GM12878 (cell line): ENCODE measurements around the gene CCDC8. TPM values are rescaled to one million over a fixed set of nuclear protein-coding genes. Genes with fewer than 3 reads are reported as not detected.
A peak's percentile ranks its signal among the peaks of the same experiment; 100 is the strongest.

ENCODE experiments used
- ATAC-seq: fragments of 200-7000 bp; cut with Tn5 transposase; 3 replicates; pipeline ENCODE4 v1.9.1; 2020; ENCODE audit warnings: mild to moderate bottlenecking, moderate library complexity
- Bru-seq: library from RNA; stranded (reverse); fragments of 400-500 nt; gene quantifications from one replicate; lab custom pipeline; 2021; lab: Mats Ljungman, UMichigan
- BruChase-seq, 2 experiments: library from RNA; stranded (reverse); fragments of 400-500 nt; gene quantifications; one replicate each; lab custom pipeline; 2021; lab: Mats Ljungman, UMichigan
- BruUV-seq: library from RNA; stranded (reverse); fragments of 400-500 nt; replicated peaks from 2 replicates; lab custom pipeline; 2021; lab: Mats Ljungman, UMichigan
- CTCF ChIA-PET: fragments of 300-600 bp; sonication (Branson Sonifier 250); formaldehyde crosslinking; extraction: SDS; loops from one replicate; lab custom pipeline; 2021; ENCODE audit warnings: inconsistent platforms; lab: Yijun Ruan, JAX
- POLR2A ChIA-PET: fragments of 350-600 bp; formaldehyde crosslinking; extraction: SDS; loops from one replicate; lab custom pipeline; 2021; ENCODE audit warnings: inconsistent platforms; lab: Charles Lee
- RAD21 ChIA-PET: fragments of 300-600 bp; sonication (Branson Sonifier 250); formaldehyde crosslinking; loops from one replicate; lab custom pipeline; 2023; ENCODE audit warnings: antibody characterized with exemption; ENCODE audit not compliant: unreplicated experiment; lab: Charles Lee
- SMC1A ChIA-PET: fragments of 300-600 bp; sonication (Branson Sonifier 250); formaldehyde crosslinking; loops from one replicate; lab custom pipeline; 2023; ENCODE audit not compliant: unreplicated experiment, uncharacterized antibody; lab: Charles Lee
- DNase-seq: peaks from one replicate; pipeline ENCODE4 v3.0.0-alpha.2; 2011; ENCODE audit warnings: low read depth, low spot score
- FAIRE-seq: peaks from 3 replicates; lab custom pipeline; 2011; peaks lifted over from hg19 to GRCh38; lab: Jason Lieb, UNC
- H2AFZ ChIP-seq: 2 replicates; pipeline ENCODE4 v1.6.0; 2011; ENCODE audit warnings: low read depth, low read length, control low read depth; ENCODE audit not compliant: control insufficient read depth
- H3K27ac ChIP-seq: 2 replicates; pipeline ENCODE4 v1.5.1; 2011; ENCODE audit warnings: control low read depth; ENCODE audit not compliant: control insufficient read depth, insufficient read depth
- H3K27me3 ChIP-seq, 2 experiments: replicated peaks in 1 of 2; 2 replicates each; pipeline versions ENCODE4 v1.6.0 to v1.6.1; 2011; ENCODE audit warnings: low read length in 1 of 2; ENCODE audit not compliant: control insufficient read depth in 2 of 2, insufficient read depth in 2 of 2
- H3K36me3 ChIP-seq, 2 experiments: 2 replicates each; pipeline ENCODE4 v1.5.1; 2011; ENCODE audit warnings: low read length in 1 of 2; ENCODE audit not compliant: control insufficient read depth in 2 of 2, insufficient read depth in 2 of 2
- H3K4me1 ChIP-seq: 2 replicates; pipeline ENCODE4 v1.6.1; 2011; ENCODE audit warnings: mild to moderate bottlenecking, low read length, moderate library complexity, mixed read lengths; ENCODE audit not compliant: control insufficient read depth, insufficient read depth
- H3K4me2 ChIP-seq: 2 replicates; pipeline ENCODE4 v1.6.0; 2011; ENCODE audit warnings: control low read depth; ENCODE audit not compliant: control insufficient read depth, insufficient read depth
- H3K4me3 ChIP-seq: fragments of 200-600 bp; sonication (generic); 2 replicates; pipeline ENCODE4 v1.5.1; 2016
- H3K79me2 ChIP-seq: 2 replicates; pipeline ENCODE4 v1.6.0; 2011; ENCODE audit warnings: low read length; ENCODE audit not compliant: control insufficient read depth, insufficient read depth
- H3K9ac ChIP-seq: 2 replicates; pipeline ENCODE4 v1.8.0; 2011; ENCODE audit warnings: low read length, control low read depth, mixed read lengths; ENCODE audit not compliant: control insufficient read depth, insufficient read depth
- H3K9me3 ChIP-seq: replicated peaks from 3 replicates; pipeline ENCODE4 v1.5.1; 2011; ENCODE audit warnings: mild to moderate bottlenecking, low read length; ENCODE audit not compliant: control insufficient read depth, insufficient read depth
- H4K20me1 ChIP-seq: 2 replicates; pipeline ENCODE4 v1.6.0; 2011; ENCODE audit not compliant: control insufficient read depth, insufficient read depth
- NFYB ChIP-seq: IDR thresholded peaks from 2 replicates; pipeline ENCODE4 v1.6.1; 2011; ENCODE audit warnings: low read depth, mild to moderate bottlenecking, low read length, improper control_type of control experiment, moderate library complexity; ENCODE audit not compliant: insufficient read depth
- PBX3 ChIP-seq: IDR thresholded peaks from 2 replicates; pipeline ENCODE4 v1.6.1; 2011; ENCODE audit warnings: mild to moderate bottlenecking, low read depth, low read length, moderate library complexity; ENCODE audit not compliant: insufficient replicate concordance
- WGBS: methylation state at CpG from one replicate; pipeline ENCODE4 v1.1.6; 2016; ENCODE audit warnings: low lambda C conversion rate; ENCODE audit not compliant: insufficient replicate concordance, insufficient coverage; ENCODE audit errors: missing lambda C conversion rate; 5-methylcytosine and 5-hydroxymethylcytosine counted together
- in situ Hi-C: fragments of 300-500 bp; cut with MboI; formaldehyde crosslinking; loops from 9 replicates; pipeline ENCODE4 v1.14.3; 2018; ENCODE audit warnings: mixed read lengths
- intact Hi-C: fragments of 100-400 bp; cut with micrococcal nuclease; formaldehyde crosslinking; loops from one replicate; pipeline ENCODE4 v1.14.2; 2022; ENCODE audit not compliant: unreplicated experiment
- long read RNA-seq, 2 experiments: library from polyadenylated mRNA; unstranded; transcript quantifications; one replicate each; pipeline ENCODE4 v2.0.0, GENCODE V29; 2019 to 2020
- polyA minus RNA-seq, 3 experiments: library from RNA; depleted of rRNA, polyadenylated mRNA; stranded (reverse); fragments of >200 nt; gene quantifications; 2 replicates each; pipeline ENCODE4 v1.2.3, GENCODE V29; 2011
- polyA plus RNA-seq, 11 experiments: library from polyadenylated mRNA; depleted of rRNA in 4 of 11; unstranded in 6 of 11; stranded (reverse) in 5 of 11; fragments of >200 nt; fragmentation: Nextera tagmentation in 4 of 11; fragmentation: Illumina TruSeq in 1 of 11; extraction: Ambion mirVana in 4 of 11; extraction: Trizol in 1 of 11; gene quantifications; 1 replicate in 1 of 11; 2 replicates in 10 of 11; pipeline versions ENCODE4 v1.2.1 to v1.2.3, GENCODE V29; 2011 to 2016; ENCODE audit warnings: inconsistent platforms in 2 of 11, missing spikeins in 2 of 11, low read depth in 1 of 11
- total RNA-seq, 4 experiments: library from RNA; depleted of rRNA in 3 of 4; stranded (reverse); fragments of >200 nt in 3 of 4; fragmentation: Illumina TruSeq in 1 of 4; extraction: Trizol in 1 of 4; gene quantifications; 2 replicates each; pipeline versions ENCODE4 v1.2.1 to v1.2.3, GENCODE V29; 2013 to 2021

Gene CCDC8
- total RNA-seq (2013; cell fraction: nucleolus; rRNA removed), result not detected in 2 replicates
- total RNA-seq (2014; rRNA removed), result under 0.01 and 0.05 TPM in 2 replicates
- total RNA-seq (2014; rRNA removed; fragmentation: Illumina TruSeq; extraction: Trizol), result not detected in 2 replicates
- total RNA-seq (2021), result 0.15 and 0.16 TPM in 2 replicates
- polyA plus RNA-seq (2011; ENCODE audit: low read depth), result not detected
- not detected in 2 replicates for polyA plus RNA-seq (2011; rRNA removed)
- polyA plus RNA-seq (2011; cell fraction: cytosol; rRNA removed), result not detected in 2 replicates
- polyA plus RNA-seq (2011; cell fraction: nucleus; rRNA removed), result not detected in 2 replicates
- polyA plus RNA-seq (2012), result not detected in 2 replicates
- 0.04 TPM in 1 of 2 replicates, not detected in the other for polyA plus RNA-seq (2014; fragmentation: Illumina TruSeq; extraction: Trizol)
- not detected for polyA plus RNA-seq (2014; fragmentation: Nextera tagmentation; extraction: Ambion mirVana)
- polyA plus RNA-seq (2014; rRNA removed), result 0.05 and 0.09 TPM in 2 replicates
- polyA plus RNA-seq (2016; fragmentation: Nextera tagmentation; extraction: Ambion mirVana), result under 1 TPM in 1 of 2 experiments, not detected in 1; 0.12 TPM
- not detected in 2 replicates for polyA minus RNA-seq (2011; rRNA and poly(A)+ RNA removed)
- polyA minus RNA-seq (2011; cell fraction: cytosol; rRNA and poly(A)+ RNA removed), result not detected in 2 replicates
- polyA minus RNA-seq (2011; cell fraction: nucleus; rRNA and poly(A)+ RNA removed), result not detected in 2 replicates
- Bru-seq, nascent RNA, result percentile 14 among the genes with signal in this experiment
- not detected for BruChase-seq, experiment 1, labeled RNA remaining after a 6-hour chase
- BruChase-seq, experiment 2, labeled RNA remaining after a 2-hour chase, result percentile 15 among the genes with signal in this experiment
- long read RNA-seq, experiment 1, result 0 reads
- long read RNA-seq, experiment 2, result 0 reads

DNA sequence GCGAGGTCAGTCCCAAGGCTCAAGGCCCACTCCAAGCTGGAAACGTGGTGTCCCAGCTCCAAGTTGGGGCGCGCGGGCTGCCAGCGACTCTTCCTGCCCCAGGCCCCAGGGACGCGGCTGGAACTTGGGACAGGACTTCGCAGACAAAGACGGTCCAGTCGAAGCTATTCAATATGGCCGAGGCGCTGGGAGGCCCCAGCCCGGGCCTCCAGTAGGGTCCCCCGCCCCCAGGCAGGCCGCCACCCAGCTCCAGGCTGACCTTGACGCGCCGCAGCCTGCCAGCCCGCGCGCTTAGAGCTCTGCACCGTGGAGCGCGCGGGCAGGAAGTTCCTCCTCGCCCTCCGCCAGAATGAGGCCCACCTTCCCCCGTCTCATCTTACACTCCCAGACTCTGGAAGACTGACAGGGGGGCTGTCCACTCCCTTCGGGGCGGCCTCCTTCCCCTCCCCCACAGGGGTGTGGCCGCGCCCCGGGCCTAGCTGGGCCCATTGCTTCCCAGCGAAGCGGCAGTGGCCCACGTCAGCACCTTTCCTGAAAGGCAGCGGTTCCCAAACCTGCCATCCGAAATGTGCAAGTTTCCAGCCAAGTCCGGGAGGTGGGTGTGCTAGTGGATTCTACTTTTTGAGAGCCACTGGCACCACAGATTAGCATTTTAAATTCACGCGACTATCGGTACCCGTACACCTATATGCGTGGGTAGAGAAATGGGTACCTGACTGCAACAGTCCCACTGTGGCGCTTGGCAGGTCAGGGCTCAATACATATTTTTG, at the start of gene CCDC8:
Gene CCDC8 (minus strand): TSS at position 303 of the 770 bp plus-strand sequence. CDS start 754 bp downstream, outside the sequence.
- TF ChIP-seq NFYB (no peak), PBX3 (peak; percentile 22)
- Histone ChIP-seq H3K4me2 (peak within 1 kb of the TSS; percentile 9; the same call in 1 of the 2 replicates), H3K79me2 (no peaks in the 10 kb centered on the region), H3K9me3 (no peaks in the 10 kb centered on the region), H3K9ac (no peak within 1 kb of the TSS), H3K27ac (no peak within 1 kb of the TSS), H3K4me1 (no peaks in the 10 kb centered on the region), H2AFZ (no peak within 1 kb of the TSS), H4K20me1 (no peaks in the 10 kb centered on the region), H3K27me3 (peaks cover 0 to 2% of the 10 kb centered on the region in 2 experiments; a peak in 1 of 4 replicates), H3K4me3 (no peak within 1 kb of the TSS), H3K36me3 (no peaks in the 10 kb centered on the region)
- FAIRE-seq (no peak), ATAC-seq (no peak), DNase-seq (no peak)
- intact Hi-C loops (no loop called here), in situ Hi-C loops (no loop called here)
- ChIA-PET RAD21 (no interaction called here), POLR2A (no interaction called here), CTCF (no interaction called here), SMC1A (no interaction called here)
- WGBS, result 35% methylated on average over 37 of the region's 46 CpGs
- BruUV-seq, result no TSS peak
